ENCODE measurements around the gene SYCE3.

DNA sequence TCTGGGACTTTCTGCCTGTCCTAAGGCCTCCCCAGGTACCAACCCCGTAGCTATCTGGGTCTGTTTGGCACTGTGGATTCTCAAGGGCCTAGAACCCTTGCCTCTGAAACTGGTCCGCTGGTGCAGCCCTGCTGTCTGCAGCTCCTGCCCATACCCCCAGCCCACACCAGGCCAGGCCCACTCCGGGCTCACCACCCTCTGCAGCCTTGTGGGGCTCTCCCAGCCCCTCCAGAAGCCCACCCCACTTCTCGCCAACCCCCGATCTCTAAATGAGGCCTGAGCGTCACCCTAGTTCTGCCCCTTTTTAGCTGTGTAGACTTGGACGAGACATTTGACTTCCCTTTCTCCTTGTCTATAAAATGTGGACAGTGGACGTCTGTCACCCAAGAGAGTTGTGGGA is 12.3 kb downstream of the SYCE3 start:
- TF ChIP-seq, protein P1, sequence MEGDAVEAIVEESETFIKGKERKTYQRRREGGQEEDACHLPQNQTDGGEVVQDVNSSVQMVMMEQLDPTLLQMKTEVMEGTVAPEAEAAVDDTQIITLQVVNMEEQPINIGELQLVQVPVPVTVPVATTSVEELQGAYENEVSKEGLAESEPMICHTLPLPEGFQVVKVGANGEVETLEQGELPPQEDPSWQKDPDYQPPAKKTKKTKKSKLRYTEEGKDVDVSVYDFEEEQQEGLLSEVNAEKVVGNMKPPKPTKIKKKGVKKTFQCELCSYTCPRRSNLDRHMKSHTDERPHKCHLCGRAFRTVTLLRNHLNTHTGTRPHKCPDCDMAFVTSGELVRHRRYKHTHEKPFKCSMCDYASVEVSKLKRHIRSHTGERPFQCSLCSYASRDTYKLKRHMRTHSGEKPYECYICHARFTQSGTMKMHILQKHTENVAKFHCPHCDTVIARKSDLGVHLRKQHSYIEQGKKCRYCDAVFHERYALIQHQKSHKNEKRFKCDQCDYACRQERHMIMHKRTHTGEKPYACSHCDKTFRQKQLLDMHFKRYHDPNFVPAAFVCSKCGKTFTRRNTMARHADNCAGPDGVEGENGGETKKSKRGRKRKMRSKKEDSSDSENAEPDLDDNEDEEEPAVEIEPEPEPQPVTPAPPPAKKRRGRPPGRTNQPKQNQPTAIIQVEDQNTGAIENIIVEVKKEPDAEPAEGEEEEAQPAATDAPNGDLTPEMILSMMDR (IDR thresholded peaks at IDR 0.05), result no peak
- TF ChIP-seq EP300 (IDR thresholded peaks at IDR 0.05), result no peak
- no peak for TF ChIP-seq POLR2A (IDR thresholded peaks at IDR 0.05)
